Lung (tissue), 12 donors: ENCODE data around the gene CARMIL3. TPM values are rescaled to one million over a fixed set of nuclear protein-coding genes. Genes with fewer than 3 reads are reported as not detected.
"Not testable (repeated sequence)": the region's sequence is repeated elsewhere in the genome, so short reads cannot be mapped to it uniquely, and the experiment has no call there.

Experiments
- ATAC-seq: fragments of 200-7000 bp; cut with Tn5 transposase; one replicate; pipeline ENCODE4 v1.9.1; 2020; ENCODE audit warnings: moderate number of reproducible peaks; ENCODE audit not compliant: insufficient read depth, low FRiP score
- DNase-seq, 3 donors: peaks; one replicate each; pipeline ENCODE4 v3.0.0-alpha.2; 2013 to 2017
- H3K27ac ChIP-seq, 2 donors: one replicate each; pipeline ENCODE4 v1.5.1; 2013; ENCODE audit warnings: mild to moderate bottlenecking in 2 of 2, moderate library complexity in 2 of 2, control low read depth in 1 of 2, inconsistent platforms in 1 of 2, low read depth in 1 of 2, low read length in 1 of 2
- H3K27me3 ChIP-seq, 3 donors: one replicate each; pipeline ENCODE4 v1.5.1; 2013; ENCODE audit warnings: low read length in 2 of 3; ENCODE audit not compliant: control insufficient read depth in 3 of 3, insufficient read depth in 3 of 3
- H3K36me3 ChIP-seq, 4 donors: one replicate each; pipeline ENCODE4 v1.5.1; 2013; ENCODE audit warnings: low read length in 4 of 4, mild to moderate bottlenecking in 1 of 4, moderate library complexity in 1 of 4; ENCODE audit not compliant: control insufficient read depth in 4 of 4, insufficient read depth in 4 of 4
- H3K4me1 ChIP-seq, 5 donors: one replicate each; pipeline ENCODE4 v1.5.1; 2013; ENCODE audit warnings: low read length in 5 of 5, mild to moderate bottlenecking in 2 of 5, moderate library complexity in 1 of 5; ENCODE audit not compliant: control insufficient read depth in 5 of 5, insufficient read depth in 5 of 5
- H3K4me3 ChIP-seq: one replicate; pipeline ENCODE4 v1.5.1; 2013; ENCODE audit warnings: mild to moderate bottlenecking, control low read depth, moderate library complexity
- H3K9ac ChIP-seq, 2 donors: one replicate each; pipeline ENCODE4 v1.5.1; 2013; ENCODE audit warnings: low read length in 2 of 2, control low read depth in 1 of 2; ENCODE audit not compliant: insufficient read depth in 1 of 2
- H3K9me3 ChIP-seq, 4 donors: one replicate each; pipeline ENCODE4 v1.5.1; 2013; ENCODE audit warnings: low read length in 3 of 4, mild to moderate bottlenecking in 1 of 4, moderate library complexity in 1 of 4; ENCODE audit not compliant: control insufficient read depth in 4 of 4, insufficient read depth in 3 of 4
- CTCF ChIP-seq: IDR thresholded peaks from 2 replicates; pipeline ENCODE4 v1.5.1; 2012; ENCODE audit warnings: mild to moderate bottlenecking; ENCODE audit errors: control extremely low read depth, extremely low read depth
- WGBS, 2 donors: extraction: QIAGEN DNeasy Blood & Tissue Kit; methylation state at CpG; one replicate each; pipeline ENCODE4 v1.1.7; 2013; 5-methylcytosine and 5-hydroxymethylcytosine counted together
- polyA plus RNA-seq, 2 donors: library from polyadenylated mRNA; stranded (reverse); fragments of 200-250 nt; gene quantifications; one replicate each; pipeline ENCODE4 v1.2.1, GENCODE V29; 2013
- total RNA-seq, 2 donors: library from RNA; depleted of rRNA in 1 of 2; stranded (reverse); fragments of >200 nt in 1 of 2; gene quantifications; one replicate each; pipeline ENCODE4 v1.2.1, GENCODE V29; 2014 to 2021
- donor health status: control.
- donor health status: control.
- donor health status: Bipolar disorder and iron deficiency.
- donor health status: healthy.
- donor health status: DM: yes; HTN: yes; CAD: no.

Gene CARMIL3
- total and polyA plus RNA-seq, 4 donors: 0.37 to 2.4 (median 0.78) TPM

DNA sequence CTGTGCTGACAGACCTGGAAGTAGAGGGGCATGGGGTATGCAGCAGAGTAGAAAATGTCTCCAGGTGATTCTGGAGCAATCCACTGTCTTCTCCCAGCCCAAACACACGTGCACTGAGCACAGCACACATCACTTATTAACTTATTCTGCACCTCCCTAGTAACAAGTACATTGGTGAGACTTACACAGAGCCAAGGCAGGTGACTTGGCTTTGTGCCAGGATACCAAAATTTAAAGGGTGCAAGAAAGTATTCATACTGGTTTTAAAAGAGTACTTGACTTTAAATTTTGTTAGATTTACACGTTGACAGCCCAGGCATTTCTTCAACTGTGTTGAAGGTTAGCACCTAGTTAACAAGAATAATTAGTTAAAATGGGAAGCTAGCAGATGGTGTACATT, 11.1 kb upstream of the CARMIL3 start:
- no peaks in the 10 kb centered on the region for H3K9me3 ChIP-seq
- H3K36me3 ChIP-seq: peaks cover 0 to 1% (median 0%) of the 10 kb centered on the region in 4 donors
- H3K27ac ChIP-seq: no peak overlapping the region
- DNase-seq (no peak), ATAC-seq (no peak)
- WGBS, 2 donors: 51 to 76% methylated on average over 2 of the region's 2 CpGs
- no peak overlapping the region for H3K4me3 ChIP-seq
- TF ChIP-seq CTCF: no peak
- H3K27me3 ChIP-seq: no peaks in the 10 kb centered on the region
- no peak overlapping the region for H3K9ac ChIP-seq
- H3K4me1 ChIP-seq: peaks cover 0 to 17% (median 2%) of the 10 kb centered on the region in 5 donors

DNA sequence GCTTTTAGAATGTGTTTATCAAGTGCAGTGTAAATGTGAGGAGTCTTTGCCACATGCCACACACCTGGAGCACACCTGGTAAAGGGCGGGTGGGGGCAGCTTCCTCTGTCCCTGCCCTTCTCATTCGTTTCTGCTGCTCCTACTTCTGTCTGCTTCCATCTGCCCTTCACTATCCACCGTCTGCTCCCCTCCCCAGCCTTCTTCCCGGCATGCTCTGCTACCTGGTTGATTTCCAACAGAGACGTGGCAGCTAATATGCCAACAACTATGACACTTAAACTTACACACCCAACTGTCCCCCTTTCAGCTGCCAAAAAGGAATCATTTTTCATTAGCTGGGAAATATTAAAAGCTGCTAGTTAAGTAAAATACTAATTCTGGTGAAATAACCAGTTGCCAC, 9.1 kb upstream of the CARMIL3 start:
- ATAC-seq (no peak), DNase-seq (peak in 2 of 3 donors; percentile 22 to 55)
- Histone ChIP-seq H3K9me3 (no peaks in the 10 kb centered on the region), H3K4me1 (peaks cover 0 to 1% (median 0%) of the 10 kb centered on the region in 5 donors), H3K27ac (no peak overlapping the region), H3K36me3 (peaks cover 0 to 1% (median 0%) of the 10 kb centered on the region in 4 donors), H3K4me3 (no peak overlapping the region), H3K27me3 (no peaks in the 10 kb centered on the region), H3K9ac (no peak overlapping the region)
- WGBS, 2 donors: 47 to 62% methylated on average over 5 of the region's 5 CpGs
- TF ChIP-seq CTCF: no peak

DNA sequence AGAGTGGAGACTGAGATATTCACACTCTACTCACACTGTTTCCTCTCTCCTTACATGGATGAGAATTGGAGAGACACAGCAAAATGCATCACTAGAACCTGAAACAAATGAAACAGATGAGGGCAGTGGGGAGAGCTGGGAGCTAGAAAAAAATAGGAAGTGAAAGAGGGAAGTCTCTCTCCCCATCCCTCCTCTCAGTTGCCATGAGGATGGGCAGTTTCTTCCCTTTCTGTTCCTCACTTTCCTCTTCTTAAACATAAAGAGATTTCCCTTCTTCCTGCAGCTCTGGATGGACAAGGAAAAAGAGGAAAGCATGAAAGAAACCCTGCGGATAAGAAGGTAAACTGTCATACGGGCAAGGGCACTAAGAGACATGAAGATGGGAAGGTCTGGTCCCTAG, 2.8 kb upstream of the CARMIL3 start:
- WGBS, 2 donors: 30 to 70% methylated on average over 2 of the region's 2 CpGs

GRCh38 chr14:24050753-24051152, 1.1 kb upstream of the CARMIL3 start:
- 84 to 90% methylated on average over 8 of the region's 8 CpGs for whole genome bisulfite sequencing, 2 donors
- not testable (repeated sequence) for H3K36me3 ChIP-seq, ATAC-seq, H3K9me3 ChIP-seq, DNase-seq, H3K9ac ChIP-seq, H3K27ac ChIP-seq, H3K27me3 ChIP-seq, H3K4me3 ChIP-seq
- peaks cover 0 to 18% (median 0%) of the 10 kb centered on the region in 5 donors for H3K4me1 ChIP-seq

More for the DNA sequence above, 2.8 kb upstream of the CARMIL3 start:
- H3K27ac ChIP-seq, ATAC-seq, H3K36me3 ChIP-seq, H3K9me3 ChIP-seq, H3K4me3 ChIP-seq, H3K9ac ChIP-seq, DNase-seq, H3K27me3 ChIP-seq: not testable (repeated sequence)
- H3K4me1 ChIP-seq: peaks cover 0 to 18% (median 0%) of the 10 kb centered on the region in 5 donors
